ENCODE data around the gene ARHGAP45.
"Not testable (repeated sequence)": the region's sequence is repeated elsewhere in the genome, so short reads cannot be mapped to it uniquely, and the experiment has no call there.

The ARHGAP45 gene

DNA sequence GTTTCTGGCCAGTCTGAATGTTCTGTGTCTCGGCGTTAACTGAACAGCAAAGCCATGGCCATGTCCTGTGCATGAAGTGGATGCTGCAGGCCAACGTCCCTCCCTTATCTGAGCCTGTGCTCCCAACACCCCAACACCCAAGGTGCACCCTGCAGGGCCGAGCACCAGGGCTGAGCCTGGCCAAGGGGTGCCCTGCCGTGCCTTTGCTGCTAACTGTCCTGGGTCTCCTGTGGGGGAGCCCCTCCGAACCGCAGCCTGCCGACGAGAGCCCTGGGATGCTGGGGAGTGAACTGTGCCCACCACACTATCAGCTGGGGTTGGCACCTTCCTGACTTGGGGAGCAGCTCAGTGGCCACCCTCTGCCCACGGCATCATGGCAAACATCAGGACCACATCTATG is 54.4 kb downstream of the ARHGAP45 start:
- DNase-seq, result no peak

GRCh38 chr19:1122021-1122971 is 55.3 kb downstream of the ARHGAP45 start:
- DNase-seq, result no peak

- no peak for DNase-seq
Measured at GRCh38 chr19:1122972-1123363, 56.0 kb downstream of the ARHGAP45 start.

GRCh38 chr19:1123381-1123780 is 56.4 kb downstream of the ARHGAP45 start:
- no peak for DNase-seq

- DNase-seq, result no peak
Measured at GRCh38 chr19:1123885-1124677, 57.1 kb downstream of the ARHGAP45 start.

DNA sequence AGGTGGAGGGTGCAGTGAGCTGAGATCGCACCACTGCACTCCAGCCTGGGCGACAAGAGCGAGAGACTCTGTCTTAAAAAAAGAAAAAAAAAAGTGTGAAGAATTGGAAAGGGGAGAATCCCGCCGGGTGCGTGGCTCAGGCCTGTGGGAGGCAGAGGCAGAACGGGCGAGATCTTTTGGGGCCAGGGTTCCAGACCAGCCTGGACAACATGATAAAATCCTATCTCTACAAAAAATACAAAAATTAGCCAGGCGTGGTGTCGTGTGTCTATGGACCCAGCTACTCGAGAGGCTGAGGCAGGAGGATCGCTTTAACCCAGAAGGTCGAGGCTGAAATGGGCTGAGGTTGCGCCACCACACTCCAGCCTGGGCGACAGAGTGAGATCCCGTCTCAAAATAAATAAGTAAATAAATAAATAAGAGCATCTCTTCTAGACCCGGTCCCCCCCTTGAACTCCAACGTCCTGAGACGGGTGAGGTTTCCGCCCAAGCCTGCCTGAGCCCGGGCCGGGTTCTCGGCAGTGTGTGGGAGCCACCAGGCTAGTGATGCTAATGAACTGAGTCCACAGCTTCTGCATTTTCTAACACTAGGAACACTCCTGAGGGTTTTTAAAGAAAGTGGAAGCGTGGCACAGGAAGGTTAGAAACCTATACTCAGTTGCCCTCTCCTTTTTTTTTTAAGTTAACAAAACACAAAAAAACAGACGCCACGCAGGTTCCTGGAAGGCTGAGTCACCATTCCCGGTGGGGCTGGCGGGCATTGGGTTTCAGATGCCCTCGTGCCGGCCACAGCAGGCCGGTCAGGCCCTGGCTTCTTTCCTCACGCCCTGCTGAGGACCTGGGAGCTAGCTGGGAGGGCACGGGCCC is 58.9 kb downstream of the ARHGAP45 start:
- DNase-seq, result no peak

DNA sequence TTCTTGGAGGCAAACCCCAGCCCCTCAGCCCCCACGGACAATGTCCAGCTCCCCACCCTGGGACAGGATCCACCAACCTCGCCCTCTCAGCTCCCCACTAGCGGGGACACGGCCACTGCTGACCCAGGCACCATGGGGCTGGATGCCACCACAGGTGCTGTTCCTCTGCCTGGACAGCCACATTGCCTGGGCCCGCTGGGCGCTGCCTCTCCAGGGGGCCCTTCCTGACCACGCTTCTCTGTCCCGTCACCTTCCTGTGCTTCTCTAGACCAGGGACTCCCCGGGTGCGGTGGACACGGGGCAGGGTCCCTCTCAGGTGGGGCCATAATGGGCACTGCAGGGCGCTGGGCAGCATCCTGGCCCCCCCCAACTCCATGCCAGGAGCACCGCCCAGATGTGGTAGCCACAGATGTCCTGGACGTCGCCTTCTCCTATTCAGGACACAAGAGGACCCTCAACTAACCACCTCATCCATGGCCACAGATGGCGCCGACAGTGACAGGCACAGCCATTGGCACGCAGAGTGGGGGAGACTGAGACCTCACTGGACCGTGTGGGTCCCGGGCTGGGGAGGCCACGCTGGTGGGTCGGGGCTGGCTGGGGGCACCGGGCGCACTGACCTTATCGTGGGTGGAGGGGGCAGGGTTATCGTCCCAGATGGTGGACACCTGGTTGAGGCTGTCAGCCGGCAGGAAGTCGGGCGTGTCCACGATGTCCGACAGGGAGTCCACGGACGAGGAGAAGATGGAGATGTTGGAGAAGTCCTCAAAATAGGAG is 60.2 kb downstream of the ARHGAP45 start:
- no peak for DNase-seq

DNA sequence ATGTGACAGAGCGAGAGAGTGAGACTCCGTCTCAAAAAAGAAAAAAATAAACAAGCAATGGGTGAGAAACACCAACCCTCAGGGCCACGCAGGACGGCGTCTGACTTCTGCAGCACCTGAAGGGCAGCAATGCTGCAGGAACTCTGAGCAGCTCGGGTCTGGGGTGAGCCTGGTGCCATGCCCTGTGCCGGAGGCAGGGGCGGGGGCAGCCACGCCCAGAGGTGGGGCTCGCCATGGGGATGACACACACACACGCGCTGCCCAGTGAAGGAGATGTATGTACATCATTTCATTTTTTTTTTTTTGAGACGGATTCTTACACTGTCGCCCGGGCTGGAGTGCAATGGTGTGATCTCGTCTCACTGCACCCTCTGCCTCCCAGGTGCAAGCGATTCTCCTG is 61.1 kb downstream of the ARHGAP45 start:
- DNase-seq, result no peak

- not testable (repeated sequence) for DNase-seq
Measured at GRCh38 chr19:1129084-1129483, 62.1 kb downstream of the ARHGAP45 start.

GRCh38 chr19:1129535-1129934 is 62.6 kb downstream of the ARHGAP45 start:
- no peak for DNase-seq

GRCh38 chr19:1130771-1131717 is 64.1 kb downstream of the ARHGAP45 start:
- no peak for DNase-seq

- no peak for DNase-seq
Measured at GRCh38 chr19:1131718-1132551, 65.0 kb downstream of the ARHGAP45 start.

DNA sequence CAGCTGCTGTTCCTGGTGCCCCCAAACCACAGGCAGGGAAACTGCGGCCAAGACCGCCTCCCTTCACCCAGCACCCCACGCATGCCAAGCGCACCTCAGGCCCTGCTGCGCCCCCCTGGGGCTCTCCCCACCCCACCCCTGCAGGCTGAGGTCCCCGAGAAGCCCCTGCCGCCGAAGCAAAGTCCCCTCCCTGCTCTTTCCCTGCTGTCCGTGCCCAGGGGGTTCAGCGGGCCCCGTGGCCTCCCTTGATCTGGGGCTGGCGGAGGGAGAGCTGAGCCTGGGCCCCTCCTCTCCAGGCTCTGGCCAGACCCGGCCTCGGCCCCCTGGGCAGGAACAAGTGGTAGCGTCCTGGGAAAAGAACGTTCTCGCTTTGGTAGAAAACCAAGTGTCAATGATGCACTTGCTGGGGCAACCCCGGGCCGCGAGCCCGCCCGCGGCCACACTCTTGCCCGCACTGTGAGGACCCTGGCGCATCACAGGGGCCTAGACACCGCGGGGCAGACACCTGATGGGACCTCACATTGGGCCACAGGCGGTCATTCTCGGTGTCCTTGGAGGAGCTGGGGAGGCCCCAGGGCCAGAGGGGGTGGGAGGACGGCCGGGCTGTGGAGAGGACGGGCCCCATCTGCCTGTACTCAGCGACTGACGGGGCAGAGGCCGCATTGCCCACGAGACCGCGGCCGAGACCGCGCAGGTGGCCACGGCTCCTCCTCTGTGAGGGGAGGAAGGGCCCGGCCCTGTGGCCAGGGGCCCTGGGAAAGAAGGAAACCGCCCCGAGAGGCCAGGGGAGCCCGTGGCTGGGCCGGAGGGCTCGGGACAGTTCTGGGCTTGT is 65.8 kb downstream of the ARHGAP45 start:
- DNase-seq, result no peak

DNA sequence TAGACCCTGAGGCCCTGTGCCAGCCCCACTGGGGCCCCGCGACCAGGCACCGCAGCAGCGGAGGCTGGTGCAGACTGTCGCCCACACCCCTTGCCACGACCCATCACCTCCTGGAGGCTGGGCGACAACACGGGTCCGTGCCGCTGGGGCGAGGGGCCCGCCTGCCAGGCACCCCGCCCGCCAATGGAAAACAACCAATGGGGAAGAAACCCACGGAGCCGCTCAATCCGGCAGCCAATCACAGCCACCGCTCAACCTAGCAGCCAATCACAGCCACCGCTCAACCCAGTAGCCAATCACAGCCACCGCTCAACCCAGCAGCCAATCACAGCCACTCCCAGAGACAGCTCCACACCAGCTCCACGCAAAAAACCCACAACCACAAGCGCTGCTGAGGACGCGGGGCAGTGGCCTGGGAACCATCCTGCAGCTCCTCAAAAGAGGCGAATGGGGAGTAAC is 66.5 kb downstream of the ARHGAP45 start:
- DNase-seq, result no peak

DNA sequence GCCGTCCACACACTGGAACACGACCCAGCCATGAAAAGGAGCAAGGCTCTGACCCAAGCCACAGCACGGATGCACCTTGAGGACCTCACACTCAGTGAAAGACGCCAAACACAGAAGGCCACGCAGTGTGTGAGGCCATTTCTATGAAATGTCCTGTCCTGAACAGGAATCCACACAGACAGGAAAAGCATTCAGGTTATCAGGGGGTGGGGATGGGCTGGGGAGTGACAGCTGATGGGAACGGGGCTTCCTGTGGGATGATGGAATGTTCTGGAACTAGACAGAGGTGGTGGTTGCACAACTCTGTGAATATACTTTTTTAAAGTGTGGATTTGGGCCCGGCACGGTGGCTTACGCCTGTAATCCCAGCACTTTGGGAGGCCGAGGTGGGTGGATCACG is 67.5 kb downstream of the ARHGAP45 start:
- DNase-seq, result no peak

DNA sequence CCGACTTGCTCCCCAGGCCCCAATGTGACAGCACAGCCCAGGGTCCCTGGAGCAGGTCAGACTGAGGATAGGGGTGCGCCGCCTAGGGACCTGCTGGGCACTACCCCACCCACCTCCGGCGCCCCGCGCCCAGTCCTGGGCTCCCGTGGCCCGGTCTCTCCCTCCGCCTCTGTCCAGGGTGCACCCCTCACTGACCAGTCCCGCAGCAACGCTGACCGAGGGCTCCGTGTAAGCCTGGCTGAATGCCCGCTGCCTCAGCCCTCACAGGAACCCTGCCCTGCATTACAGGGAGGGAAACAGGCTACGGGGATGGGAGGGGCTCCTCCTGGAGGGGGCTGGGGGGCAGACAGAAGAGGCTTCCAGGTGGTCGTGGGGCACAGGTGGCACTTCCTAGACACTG is 68.5 kb downstream of the ARHGAP45 start:
- no peak for DNase-seq

DNA sequence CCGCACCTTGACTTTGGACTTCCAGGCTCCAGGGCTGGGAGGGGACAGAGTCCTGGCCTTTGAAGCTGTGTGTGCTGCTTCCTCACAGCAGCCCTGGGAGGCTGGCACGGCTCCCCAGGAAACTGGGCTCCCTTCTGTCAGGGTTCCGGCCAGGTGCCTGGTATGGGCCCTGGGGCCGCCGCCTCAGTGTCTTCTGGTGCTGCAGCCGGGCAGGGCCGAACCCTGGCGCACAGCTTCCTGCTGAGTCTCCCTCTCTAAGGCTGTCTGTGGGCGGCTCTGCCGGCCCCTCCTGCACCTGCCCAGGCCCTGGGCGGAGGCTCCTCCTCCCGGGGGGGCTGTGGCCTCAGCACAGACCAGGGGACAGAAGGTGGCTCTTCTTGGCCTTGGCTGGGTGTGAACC is 69.2 kb downstream of the ARHGAP45 start:
- no peak for DNase-seq
